ENCODE measurements around the gene CCNI.

- TF ChIP-seq POLR2A (IDR thresholded peaks at IDR 0.05; ENCODE audit: extremely low read depth, insufficient read length) (no peak), MYC (IDR thresholded peaks at IDR 0.05; ENCODE audit: low read depth, low read length) (no peak)
- TF ChIP-seq, protein P1, sequence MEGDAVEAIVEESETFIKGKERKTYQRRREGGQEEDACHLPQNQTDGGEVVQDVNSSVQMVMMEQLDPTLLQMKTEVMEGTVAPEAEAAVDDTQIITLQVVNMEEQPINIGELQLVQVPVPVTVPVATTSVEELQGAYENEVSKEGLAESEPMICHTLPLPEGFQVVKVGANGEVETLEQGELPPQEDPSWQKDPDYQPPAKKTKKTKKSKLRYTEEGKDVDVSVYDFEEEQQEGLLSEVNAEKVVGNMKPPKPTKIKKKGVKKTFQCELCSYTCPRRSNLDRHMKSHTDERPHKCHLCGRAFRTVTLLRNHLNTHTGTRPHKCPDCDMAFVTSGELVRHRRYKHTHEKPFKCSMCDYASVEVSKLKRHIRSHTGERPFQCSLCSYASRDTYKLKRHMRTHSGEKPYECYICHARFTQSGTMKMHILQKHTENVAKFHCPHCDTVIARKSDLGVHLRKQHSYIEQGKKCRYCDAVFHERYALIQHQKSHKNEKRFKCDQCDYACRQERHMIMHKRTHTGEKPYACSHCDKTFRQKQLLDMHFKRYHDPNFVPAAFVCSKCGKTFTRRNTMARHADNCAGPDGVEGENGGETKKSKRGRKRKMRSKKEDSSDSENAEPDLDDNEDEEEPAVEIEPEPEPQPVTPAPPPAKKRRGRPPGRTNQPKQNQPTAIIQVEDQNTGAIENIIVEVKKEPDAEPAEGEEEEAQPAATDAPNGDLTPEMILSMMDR (IDR thresholded peaks at IDR 0.05; ENCODE audit: low read depth, low read length) = no peak
- TF ChIP-seq, protein P2, sequence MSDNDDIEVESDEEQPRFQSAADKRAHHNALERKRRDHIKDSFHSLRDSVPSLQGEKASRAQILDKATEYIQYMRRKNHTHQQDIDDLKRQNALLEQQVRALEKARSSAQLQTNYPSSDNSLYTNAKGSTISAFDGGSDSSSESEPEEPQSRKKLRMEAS (IDR thresholded peaks at IDR 0.05; ENCODE audit: low read depth, low read length) = no peak
Observed at GRCh38 chr4:77113069-77113468, 37.3 kb upstream of the CCNI start.

Data from NB4 (cell line).